Adrenal gland (tissue), 12 donors: ENCODE measurements around the gene GABRB3. TPM values are rescaled to one million over a fixed set of nuclear protein-coding genes. Genes with fewer than 3 reads are reported as not detected.

Experiments used
- DNase-seq, 7 donors: peaks; one replicate each; pipeline ENCODE4 v3.0.0-alpha.2; 2019 to 2020
- H3K27ac ChIP-seq, 5 donors: fragments of 200-600 bp; sonication (generic) in 4 of 5; 1 replicate in 3 of 5; 2 replicates in 2 of 5; pipeline versions ENCODE4 v1.5.1 to v1.8.0; 2016 to 2020; ENCODE audit warnings: mild to moderate bottlenecking in 1 of 5
- H3K27me3 ChIP-seq: fragments of 200-600 bp; 2 replicates; pipeline ENCODE4 v1.8.0; 2021
- H3K36me3 ChIP-seq, 2 donors: fragments of 200-600 bp; replicated peaks in 1 of 2; 1 replicate in 1 of 2; 2 replicates in 1 of 2; pipeline versions ENCODE4 v1.5.1 to v1.8.0; 2018 to 2022
- H3K4me1 ChIP-seq, 2 donors: fragments of 200-600 bp; replicated peaks in 1 of 2; 1 replicate in 1 of 2; 2 replicates in 1 of 2; pipeline versions ENCODE4 v1.5.1 to v1.8.0; 2018 to 2021
- H3K4me3 ChIP-seq, 4 donors: fragments of 200-600 bp; sonication (generic) in 3 of 4; one replicate each; pipeline ENCODE4 v1.5.1; 2016 to 2018
- H3K9me3 ChIP-seq, 3 donors: fragments of 200-600 bp; sonication (generic) in 1 of 3; replicated peaks in 1 of 3; 1 replicate in 2 of 3; 2 replicates in 1 of 3; pipeline versions ENCODE4 v1.5.1 to v1.8.0; 2016 to 2021
- CTCF ChIP-seq, 6 experiments: fragments of 450-650 bp in 4 of 6; fragments of 200-600 bp in 2 of 6; sonication (generic) in 1 of 6; IDR thresholded peaks; 1 replicate in 5 of 6; 2 replicates in 1 of 6; pipeline versions ENCODE4 v1.5.1 to v1.8.0; 2016 to 2021; ENCODE audit warnings: antibody characterized with exemption in 6 of 6, mild to moderate bottlenecking in 2 of 6, moderate library complexity in 1 of 6
- POLR2A ChIP-seq, 2 donors: fragments of 450-650 bp; IDR thresholded peaks; one replicate each; pipeline ENCODE4 v1.6.1; 2017; ENCODE audit warnings: antibody characterized with exemption in 2 of 2, mild to moderate bottlenecking in 2 of 2, moderate library complexity in 1 of 2
- WGBS, 4 donors: extraction: QIAGEN DNeasy Blood & Tissue Kit in 2 of 4; methylation state at CpG; one replicate each; pipeline versions ENCODE4 v1.1.5 to v1.1.7; 2013 to 2017; 5-methylcytosine and 5-hydroxymethylcytosine counted together
- intact Hi-C, 2 donors: fragments of 100-400 bp; cut with DNase I; formaldehyde crosslinking; loops; one replicate each; pipeline versions ENCODE4 v1.14.1 to v1.15.0; 2022 to 2023
- polyA plus RNA-seq, 3 donors: library from polyadenylated mRNA; stranded (reverse); fragments of 200-250 nt in 2 of 3; fragments of 350-450 nt in 1 of 3; fragmentation: Illumina TruSeq in 1 of 3; extraction: RNeasy Lipid Tissue Mini Kit (QIAGEN cat#74804) in 1 of 3; gene quantifications; one replicate each; pipeline ENCODE4 v1.2.3, GENCODE V29; 2013 to 2014
- total RNA-seq, 9 donors: library from RNA; depleted of rRNA in 4 of 9; stranded (reverse); fragments of >200 nt in 4 of 9; fragments of 120-200 nt in 1 of 9; fragmentation: NEBNext Ultra II Directional in 1 of 9; extraction: Animal tissue kit (Norgen Biotek cat#: 25700) in 1 of 9; gene quantifications; one replicate each; pipeline versions ENCODE4 v1.1.0 to v1.2.4, GENCODE V29; 2013 to 2023
- donor health status: healthy with polysubstance abuse.
- donor health status: Bipolar disorder and iron deficiency.
- donor health status: DM: yes; HTN: yes; CAD: no.
- donor health status: DM: no; HTN: no; CAD: no.
- donor health status: DM: no; HTN: no; CAD: no.
- donor health status: DM: yes; HTN: yes; CAD: no.

The GABRB3 gene
- total and polyA plus RNA-seq, 12 donors: 0.95 to 13.3 (median 2.8) TPM

- no peaks in the 10 kb centered on the region for H3K9me3 ChIP-seq
- 48 to 59% (median 54%) methylated on average over 5 to 6 of the region's 6 CpGs for WGBS, 4 donors
- no peak for DNase-seq
- no peak overlapping the region for H3K27ac ChIP-seq
- TF ChIP-seq POLR2A (IDR thresholded peaks at IDR 0.05): no peak
- no peak for TF ChIP-seq CTCF (IDR thresholded peaks at IDR 0.05)
- H3K4me1 ChIP-seq: no peaks in the 10 kb centered on the region
- intact Hi-C loops: no loop called here
- H3K36me3 ChIP-seq: no peaks in the 10 kb centered on the region
- no peak overlapping the region for H3K4me3 ChIP-seq
- H3K27me3 ChIP-seq: no peaks in the 10 kb centered on the region
Measured at GRCh38 chr15:26662283-26662682, 110.6 kb downstream of the GABRB3 start.

- intact Hi-C loops: no loop called here
- no peaks in the 10 kb centered on the region for H3K27me3 ChIP-seq
- no peaks in the 10 kb centered on the region for H3K9me3 ChIP-seq
- TF ChIP-seq CTCF (IDR thresholded peaks at IDR 0.05) (no peak), POLR2A (IDR thresholded peaks at IDR 0.05) (no peak)
- no peak for DNase-seq
- WGBS, 4 donors: 64 to 79% (median 74%) methylated on average over 7 of the region's 7 CpGs
- H3K27ac ChIP-seq: no peak overlapping the region
- no peaks in the 10 kb centered on the region for H3K4me1 ChIP-seq
- H3K36me3 ChIP-seq: no peaks in the 10 kb centered on the region
- H3K4me3 ChIP-seq: no peak overlapping the region
Measured at GRCh38 chr15:26661748-26662147, 111.1 kb downstream of the GABRB3 start.

DNA sequence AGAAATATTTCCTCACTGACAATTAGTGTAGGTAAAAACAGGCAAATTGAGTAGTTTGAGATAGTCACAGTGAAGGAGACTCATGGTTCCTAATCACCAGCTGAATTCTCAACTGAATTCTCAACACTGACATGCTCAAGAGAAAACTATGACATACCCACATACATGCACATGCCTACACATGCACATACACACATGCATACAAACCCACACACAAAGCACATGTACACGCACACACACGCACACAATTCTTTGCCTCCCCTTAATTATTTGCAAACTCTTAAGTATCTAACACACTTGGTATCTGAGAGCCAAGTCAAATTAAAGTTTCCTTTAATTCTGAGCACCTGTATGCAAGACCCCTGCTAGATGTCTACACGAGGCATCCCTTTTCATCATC lies 111.8 kb downstream of the GABRB3 start:
- TF ChIP-seq CTCF (IDR thresholded peaks at IDR 0.05): no peak
- no peak for TF ChIP-seq POLR2A (IDR thresholded peaks at IDR 0.05)
- Histone ChIP-seq H3K4me3 (no peak overlapping the region), H3K4me1 (no peaks in the 10 kb centered on the region), H3K36me3 (no peaks in the 10 kb centered on the region), H3K9me3 (no peaks in the 10 kb centered on the region), H3K27ac (no peak overlapping the region), H3K27me3 (no peaks in the 10 kb centered on the region)
- WGBS, 4 donors: 51 to 77% (median 74%) methylated on average over 3 of the region's 3 CpGs
- DNase-seq: no peak
- intact Hi-C loops: no loop called here

GRCh38 chr15:26660241-26660640 lies 112.6 kb downstream of the GABRB3 start:
- Histone ChIP-seq H3K4me3 (no peak overlapping the region), H3K4me1 (no peaks in the 10 kb centered on the region), H3K27ac (no peak overlapping the region), H3K9me3 (no peaks in the 10 kb centered on the region), H3K36me3 (no peaks in the 10 kb centered on the region), H3K27me3 (no peaks in the 10 kb centered on the region)
- TF ChIP-seq CTCF (IDR thresholded peaks at IDR 0.05) (no peak), POLR2A (IDR thresholded peaks at IDR 0.05) (no peak)
- WGBS, 4 donors: 71 to 77% (median 73%) methylated on average over 6 of the region's 6 CpGs
- DNase-seq: no peak
- intact Hi-C loops: no loop called here
